Measurements from ENCODE around the gene FOXL2NB.

The FOXL2NB gene

DNA sequence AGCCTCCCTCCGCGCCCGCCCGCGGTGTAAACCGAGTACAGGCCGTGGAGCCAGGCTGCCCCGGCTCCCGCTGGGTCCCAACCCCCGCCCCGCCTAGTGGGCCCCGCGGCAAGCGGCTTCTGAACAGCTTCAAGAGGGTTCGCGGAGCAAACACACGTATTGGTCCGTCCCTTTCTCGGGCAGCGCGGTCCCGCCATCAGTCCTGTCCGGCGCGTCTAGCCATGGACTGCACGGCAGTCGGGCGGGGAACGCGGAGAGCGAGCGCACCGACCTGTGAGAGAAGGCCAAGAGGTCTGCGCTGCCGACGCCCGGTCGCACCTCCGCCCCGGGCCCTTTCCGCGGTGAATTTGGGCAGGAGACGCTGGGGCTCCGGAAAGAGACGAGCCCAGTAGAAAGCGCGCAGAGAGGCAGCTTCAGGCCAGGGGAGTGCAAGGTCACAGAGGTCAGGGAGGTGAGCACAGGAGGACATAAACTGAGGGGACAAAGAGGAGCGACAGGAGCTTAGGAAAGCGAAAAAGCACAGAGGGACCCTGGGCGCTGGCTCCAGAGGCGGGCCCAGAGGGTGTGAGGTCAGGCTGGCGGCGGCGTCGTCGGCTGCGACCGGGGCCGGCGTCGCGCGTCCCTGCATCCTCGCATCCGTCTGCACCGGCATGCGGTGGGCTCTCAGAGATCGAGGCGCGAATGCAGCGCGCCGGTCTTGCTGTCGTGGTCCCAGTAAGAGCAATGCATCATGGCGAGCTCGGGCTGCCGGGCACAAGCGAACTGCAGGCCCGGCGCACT is 1.9 kb upstream of the FOXL2NB start:
- DNase-seq (ENCODE audit: low read depth in 2 of 2) = no peak

DNA sequence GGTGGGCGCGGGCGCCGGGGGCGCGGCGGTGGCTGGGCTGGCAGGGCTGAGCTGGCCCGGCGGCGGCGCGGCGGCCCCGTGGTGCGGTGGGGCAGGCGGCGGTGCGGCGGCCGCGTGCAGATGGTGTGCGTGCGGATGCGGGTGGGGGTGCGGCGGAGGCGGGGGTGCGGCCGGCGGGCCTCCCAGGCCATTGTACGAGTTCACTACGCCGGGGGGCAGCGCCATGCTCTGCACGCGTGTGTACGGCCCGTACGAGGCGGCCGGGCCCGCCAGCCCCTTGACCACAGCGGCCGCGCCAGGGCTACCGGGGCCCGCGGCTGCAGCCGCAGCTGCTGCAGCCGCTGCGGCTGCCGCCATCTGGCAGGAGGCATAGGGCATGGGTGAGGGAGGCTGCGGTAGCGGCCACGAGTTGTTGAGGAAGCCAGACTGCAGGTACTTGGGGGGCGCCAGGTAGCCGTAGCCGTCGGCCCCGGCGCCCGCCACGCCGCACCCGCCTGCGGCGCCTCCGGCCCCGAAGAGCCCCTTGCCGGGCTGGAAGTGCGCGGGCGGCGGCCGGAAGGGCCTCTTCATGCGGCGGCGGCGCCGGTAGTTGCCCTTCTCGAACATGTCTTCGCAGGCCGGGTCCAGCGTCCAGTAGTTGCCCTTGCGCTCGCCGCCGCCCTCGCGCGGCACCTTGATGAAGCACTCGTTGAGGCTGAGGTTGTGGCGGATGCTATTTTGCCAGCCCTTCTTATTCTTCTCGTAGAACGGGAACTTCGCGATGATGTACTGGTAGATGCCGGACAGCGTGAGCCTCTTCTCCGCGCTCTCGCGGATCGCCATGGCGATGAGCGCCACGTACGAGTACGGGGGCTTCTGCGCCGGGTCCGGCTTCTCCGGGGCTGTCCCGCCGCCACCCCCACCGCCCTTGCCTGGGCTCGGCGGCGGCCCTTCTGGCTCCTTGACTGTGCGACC is 1.0 kb upstream of the FOXL2NB start:
- no peak for DNase-seq (ENCODE audit: low read depth in 2 of 2)

DNA sequence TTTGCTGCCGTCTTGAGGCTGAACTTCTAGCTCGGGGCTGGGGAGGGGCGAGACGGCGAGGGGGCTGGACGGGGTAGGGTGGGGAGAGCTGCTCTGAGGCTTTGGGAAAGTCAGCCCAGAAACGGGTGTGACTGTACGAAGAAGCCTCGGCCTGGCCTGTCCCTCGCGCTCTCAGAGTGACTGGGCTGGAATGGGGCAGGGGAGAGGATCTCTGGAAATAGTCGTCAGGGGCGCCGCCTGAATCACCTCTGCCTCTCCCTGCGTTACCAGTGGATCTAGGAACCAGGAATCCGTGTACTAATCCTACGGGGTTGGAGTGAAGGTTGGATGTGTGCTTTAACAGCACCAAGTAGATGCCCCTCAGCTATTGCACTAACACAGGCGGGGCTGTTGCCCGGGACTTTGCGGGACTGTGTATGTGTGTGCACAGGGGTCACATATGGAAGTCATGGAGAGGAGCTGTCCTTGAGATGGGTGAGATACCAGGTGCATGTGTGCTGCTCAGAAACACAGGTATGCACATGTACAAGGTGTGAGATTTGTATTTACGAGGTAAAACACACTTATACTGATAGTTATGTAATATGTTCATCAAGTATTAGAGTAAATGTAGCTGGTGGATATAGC is 591 bp downstream of the FOXL2NB start:
- DNase-seq (ENCODE audit: low read depth in 2 of 2) = no peak

DNA sequence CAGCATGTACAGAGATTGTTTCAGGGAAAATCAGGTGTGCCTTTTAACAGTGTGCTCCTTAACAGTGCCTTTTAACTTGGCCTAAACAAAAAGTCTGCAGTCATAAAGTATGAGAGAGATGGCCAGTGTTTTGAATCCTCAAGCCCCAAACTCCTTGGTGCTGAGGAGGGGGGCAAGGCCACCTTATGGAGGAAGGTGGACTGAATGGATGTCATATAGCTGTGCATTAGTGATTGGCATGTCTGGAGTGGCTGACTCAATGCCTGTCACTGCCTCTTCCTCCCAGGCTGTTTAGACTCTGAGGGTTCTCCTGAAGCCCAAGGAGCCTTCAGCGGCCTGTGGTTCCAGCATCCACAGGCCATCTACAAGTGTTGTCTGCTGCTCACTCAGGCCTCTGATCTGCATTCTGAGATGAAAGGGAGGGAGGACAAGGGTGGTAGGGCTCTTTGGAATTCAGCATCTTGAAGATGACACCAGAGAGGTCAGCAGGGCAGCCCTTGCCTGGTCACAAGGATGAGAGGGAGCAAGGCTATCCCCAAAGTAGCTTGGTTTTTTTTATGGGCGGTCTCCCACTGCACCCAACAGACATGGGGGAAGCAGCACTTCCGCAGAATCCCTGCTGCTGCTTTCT is 1.5 kb downstream of the FOXL2NB start:
- no peak for DNase-seq (ENCODE audit: low read depth in 2 of 2)

DNA sequence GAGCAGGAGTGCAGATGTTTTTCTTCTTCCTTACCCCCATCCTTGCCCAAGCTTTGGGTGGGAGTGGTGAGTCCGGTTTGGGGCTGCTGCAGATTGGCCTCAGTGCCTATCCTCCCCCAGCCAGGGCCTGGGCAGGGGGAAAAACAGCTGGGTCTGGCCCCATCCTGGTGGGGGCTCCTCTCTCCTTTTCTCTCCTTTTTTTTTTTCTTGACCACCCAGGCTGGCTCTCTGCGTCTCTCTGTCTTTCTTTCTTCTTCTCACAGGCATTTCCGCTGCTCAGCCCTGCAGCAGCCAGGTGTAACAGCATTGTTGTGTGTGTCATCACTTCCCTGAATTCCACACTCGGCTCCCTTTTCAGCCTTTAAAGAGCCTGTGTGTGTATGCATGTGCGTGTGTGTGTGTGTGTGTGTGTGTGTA is 2.0 kb downstream of the FOXL2NB start:
- no peak for DNase-seq (ENCODE audit: low read depth in 2 of 2)

DNA sequence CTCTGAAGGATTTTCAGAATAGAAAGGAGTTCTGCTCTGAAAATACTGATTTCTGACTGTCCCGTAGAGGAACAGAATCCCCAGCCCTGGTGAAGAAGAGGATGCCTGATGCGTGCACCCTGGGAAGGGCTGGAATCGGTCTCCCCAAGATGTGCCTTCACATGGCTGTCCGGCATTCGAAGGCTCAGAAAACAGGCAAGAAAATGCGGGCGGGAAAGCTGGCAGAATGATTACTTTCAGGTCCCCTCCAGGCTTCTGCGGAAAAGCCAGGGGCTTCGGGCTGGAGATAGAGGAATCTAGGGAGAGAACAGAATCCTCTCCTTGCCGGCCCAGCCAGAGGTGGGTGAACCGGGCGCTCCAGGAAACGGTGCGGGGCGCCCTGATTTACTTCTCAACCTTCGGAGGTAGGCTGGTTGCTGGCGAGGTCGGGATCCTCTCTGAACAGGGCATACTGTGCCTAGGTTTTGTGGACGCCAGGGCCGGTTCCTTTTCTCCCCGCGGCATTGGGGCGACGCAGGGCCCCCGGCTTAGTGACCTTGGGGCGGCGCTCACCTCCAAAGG is 2.5 kb downstream of the FOXL2NB start:
- no peak for DNase-seq (ENCODE audit: low read depth in 2 of 2)

DNA sequence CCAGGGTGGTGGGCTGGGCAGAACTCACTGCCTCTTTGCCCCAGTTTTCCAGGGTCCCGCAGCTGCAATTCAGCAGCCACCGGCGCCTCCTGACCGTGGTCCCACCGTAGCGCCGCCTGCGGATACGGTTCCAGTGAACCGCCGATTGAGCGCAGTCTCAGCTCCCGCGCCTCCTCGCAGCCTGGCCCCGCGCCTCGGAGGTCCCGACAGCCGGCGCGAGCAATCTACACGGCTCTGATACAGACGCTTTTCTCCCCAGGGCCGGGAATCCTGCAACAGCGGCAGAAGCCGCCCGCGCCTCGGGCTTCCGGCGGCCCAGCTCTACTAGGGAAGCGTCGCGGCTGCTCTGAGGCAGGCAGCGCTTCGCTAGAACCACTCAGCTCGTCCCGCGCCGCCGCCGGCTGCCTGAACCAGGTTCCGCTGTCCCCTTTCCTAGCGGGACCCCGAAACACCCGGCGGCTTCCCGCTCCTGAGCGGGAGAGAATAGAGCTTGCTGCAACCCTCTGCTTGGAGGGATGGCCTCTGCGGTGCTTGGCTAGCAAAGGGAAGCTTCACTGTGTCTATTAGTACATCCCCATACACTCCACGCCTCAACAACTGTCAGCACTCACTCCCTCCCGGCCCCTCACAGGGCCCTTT is 3.1 kb downstream of the FOXL2NB start:
- no peak for DNase-seq (ENCODE audit: low read depth in 2 of 2)

DNA sequence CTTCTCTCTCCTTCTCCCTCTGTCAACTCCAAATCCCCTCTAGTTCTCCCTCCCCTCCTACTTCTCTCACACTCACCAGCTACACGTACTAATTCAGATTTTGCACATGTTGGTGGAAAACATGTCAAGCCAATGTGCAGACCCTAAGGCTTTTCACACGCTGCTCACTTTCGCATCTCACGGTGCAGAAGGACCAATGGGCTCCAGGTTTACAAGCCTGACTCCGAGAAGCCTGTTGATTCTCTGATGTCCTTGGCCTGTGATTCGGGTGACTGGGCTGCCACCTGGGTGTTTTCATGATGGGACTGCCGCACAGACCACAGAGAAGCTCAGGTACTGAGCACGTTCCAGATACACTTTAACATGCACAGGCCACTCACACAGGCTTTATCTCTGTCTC is 3.7 kb downstream of the FOXL2NB start:
- DNase-seq (ENCODE audit: low read depth in 2 of 2) = no peak

DNA sequence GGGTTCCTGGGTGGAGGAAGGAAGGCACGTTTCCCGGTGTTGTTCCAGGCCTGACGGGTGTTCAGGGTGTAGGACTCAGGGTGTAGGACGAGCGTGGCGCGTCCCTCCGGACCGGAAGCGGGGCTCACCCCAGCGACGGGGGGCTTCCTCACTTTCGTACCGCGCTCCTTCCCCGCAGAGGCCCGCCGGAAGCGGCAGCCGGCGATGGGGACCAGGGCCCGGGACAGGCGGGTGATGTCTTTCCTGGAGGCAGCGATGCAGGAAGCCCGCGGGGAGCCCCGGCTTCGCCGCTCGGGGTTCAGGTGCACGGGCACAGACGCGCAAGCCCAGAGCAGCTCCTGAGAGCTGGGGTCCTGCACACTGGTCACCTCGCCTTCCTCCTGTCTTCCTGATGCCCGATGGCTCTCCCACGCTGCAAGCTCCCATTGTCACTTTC is 13.4 kb downstream of the FOXL2NB start:
- DNase-seq (ENCODE audit: low read depth in 2 of 2) = no peak

DNA sequence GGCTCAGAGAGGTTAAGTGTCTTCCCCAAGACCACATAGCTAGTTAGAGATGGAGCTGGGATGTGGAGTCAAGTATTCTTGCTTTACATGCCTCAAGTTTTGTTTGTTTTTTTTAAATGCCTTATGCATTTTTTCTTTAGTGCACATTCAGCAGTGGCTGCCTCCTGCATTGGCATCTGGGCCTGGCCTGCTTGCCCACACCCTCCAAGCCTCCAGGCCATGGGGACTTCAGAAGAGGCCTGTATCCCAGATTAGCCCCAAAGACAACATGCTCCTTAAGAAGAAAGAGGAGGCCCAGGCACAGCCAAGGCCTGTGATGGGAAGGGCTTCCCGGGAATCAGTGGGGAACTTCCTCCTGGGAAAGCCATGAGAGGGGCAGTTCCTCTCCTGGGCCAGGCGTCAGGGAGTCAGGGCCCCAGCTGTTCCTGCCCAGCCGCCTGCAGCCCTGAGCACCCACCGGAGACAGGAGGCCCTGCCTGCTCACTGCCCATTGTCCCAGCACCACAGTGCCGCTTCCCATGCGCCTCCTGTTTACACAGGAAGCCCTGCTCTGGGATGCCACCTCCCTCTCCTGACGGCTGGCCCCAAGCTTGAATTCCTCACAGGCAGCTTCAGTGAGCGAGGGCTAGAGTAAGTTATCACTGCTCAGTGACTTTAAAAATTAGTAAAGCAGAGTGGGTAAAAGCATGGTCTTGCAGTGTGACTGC is 16.0 kb downstream of the FOXL2NB start:
- DNase-seq (ENCODE audit: low read depth in 2 of 2) = no peak

DNA sequence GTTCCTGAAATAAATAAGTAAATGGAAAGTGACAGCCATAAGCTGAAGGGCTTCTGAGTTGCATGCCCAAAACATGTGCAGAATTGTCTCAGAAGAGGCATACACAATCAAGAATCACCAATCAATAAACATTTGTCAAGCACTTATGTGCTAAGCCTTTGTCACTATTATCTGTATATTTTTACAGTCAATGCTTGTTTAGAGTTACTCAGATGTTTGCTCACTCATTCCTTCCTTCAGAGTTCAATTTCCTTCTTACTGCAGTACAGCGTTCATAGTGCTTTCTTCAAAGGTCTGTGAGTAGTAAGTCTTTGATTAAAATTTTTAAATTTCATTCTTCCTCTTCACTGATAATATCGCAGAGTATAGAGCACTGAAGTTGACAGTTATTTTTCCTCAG is 17.2 kb downstream of the FOXL2NB start:
- no peak for DNase-seq (ENCODE audit: low read depth in 2 of 2)

DNA sequence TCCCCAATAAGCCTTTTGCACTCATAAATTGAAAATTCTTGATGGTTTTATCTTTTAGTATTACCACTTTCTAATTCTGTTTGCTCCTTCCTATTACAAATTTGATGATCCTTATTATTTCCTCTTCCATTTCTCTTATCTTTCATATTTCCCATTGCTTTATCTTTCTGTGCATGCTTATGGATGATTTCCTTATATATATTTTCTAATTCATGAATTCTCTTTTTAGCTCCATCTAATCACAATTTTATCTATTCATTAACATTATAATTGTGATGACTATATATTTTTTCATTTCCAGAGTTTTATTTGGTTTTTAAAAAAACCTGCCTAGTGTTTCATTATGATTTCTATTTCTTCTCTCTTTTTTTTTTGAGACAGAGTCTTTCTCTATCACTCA is 17.9 kb downstream of the FOXL2NB start:
- no peak for DNase-seq (ENCODE audit: low read depth in 2 of 2)

DNA sequence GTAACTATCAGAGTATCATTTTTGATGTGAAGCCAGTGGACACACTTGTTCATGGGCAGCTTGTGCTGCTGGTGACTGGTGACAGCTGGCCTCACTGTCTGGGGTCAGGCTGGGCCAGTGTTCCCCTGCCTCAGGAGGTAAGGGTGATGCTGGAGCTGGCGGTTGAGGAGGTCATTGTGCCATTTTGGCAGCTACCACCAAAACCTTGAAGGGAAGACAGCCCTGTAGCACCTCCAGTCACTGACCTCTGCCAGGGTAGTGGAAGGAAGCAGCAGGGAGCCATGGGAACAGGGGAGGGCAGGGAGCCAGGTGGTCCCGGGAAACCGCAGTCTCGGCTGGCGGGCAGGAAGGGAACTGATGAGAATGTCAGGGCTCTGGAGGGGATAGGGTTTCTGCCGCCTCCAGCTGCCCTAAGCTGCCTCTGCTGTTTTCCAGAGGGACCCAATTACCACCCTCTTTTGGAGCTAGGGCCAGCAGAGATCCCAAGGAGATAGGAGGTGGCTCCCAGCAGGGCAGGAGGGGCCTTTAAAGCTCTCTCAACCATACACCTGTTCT is 24.8 kb downstream of the FOXL2NB start:
- DNase-seq (ENCODE audit: low read depth in 2 of 2) = no peak

DNA sequence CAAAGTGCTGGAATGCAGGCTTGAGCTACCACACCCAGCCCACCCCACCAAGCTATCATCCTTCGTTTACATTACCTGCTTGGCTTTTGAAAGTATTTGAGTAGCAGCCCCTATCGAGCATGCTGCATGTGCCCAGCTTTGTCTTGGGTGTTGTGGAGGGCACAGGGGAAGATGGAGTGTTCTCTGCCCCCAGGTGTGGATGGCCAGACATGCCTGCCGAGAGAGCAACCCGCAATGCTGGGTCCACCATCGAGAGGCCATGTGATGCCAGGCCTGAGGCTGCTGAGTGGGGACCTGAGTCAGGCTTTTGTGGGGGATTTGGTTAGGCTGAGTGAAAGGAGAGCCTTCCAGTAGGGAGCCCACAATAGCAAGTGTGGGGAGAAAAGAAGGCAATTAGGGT is 25.9 kb downstream of the FOXL2NB start:
- no peak for DNase-seq (ENCODE audit: low read depth in 2 of 2)

DNA sequence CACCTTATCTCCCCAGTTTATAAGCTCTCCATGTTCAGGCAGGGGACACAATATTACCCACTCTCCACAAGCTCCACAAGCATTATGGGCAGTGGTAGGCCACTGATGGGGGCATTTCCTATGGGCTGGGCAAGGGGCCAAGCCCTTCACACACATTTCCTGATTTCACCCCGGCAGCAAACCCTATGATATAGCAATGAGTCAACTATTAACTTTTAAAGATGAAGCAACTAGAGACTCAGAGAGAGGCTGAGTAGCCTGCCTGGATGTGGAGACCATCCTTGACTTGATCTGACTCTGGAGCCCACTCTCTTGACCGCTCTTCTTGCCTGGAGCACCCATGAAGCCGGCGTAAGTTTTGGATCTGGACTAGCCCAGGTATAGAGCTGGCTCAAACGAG is 27.4 kb downstream of the FOXL2NB start:
- no peak for DNase-seq (ENCODE audit: low read depth in 2 of 2)

DNA sequence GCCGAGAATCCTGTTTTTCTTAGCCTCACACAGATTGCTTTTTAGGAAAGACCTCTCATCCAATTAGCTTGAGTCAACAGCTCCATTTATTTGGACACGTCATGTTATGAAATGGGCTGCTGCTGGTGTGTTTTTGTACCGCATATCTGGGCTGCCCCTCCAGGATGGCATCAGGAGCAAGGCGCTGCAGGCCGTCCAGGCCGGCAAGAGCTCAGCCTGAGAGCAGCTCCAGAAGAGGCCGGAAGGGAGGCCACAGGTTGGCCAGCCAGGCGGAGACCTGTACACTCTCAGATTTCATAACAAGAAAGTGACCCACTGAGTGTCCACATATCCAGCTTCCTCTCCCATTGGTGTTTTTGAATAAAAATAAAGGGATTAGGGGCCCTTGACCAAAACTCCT is 28.3 kb downstream of the FOXL2NB start:
- DNase-seq (ENCODE audit: low read depth in 2 of 2) = no peak

DNA sequence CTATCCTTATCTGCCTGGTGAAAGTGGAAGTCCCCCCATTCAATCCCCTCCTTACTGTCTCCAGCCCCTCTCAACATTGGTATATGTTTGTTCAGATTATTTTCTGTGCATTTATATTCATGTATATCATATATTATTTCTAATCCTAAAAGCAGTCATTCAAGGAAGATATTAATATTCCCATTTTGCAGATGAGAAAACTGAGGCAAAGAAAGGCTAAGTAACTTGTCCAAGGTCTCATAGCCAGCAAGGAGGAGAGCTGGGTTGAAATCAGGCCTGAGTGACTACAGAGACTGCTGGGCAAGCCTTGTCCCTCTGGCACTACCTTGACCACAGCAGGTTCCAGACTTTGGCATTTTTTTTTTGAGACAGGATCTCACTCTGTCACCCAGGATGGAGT is 29.0 kb downstream of the FOXL2NB start:
- DNase-seq (ENCODE audit: low read depth in 2 of 2) = no peak

DNA sequence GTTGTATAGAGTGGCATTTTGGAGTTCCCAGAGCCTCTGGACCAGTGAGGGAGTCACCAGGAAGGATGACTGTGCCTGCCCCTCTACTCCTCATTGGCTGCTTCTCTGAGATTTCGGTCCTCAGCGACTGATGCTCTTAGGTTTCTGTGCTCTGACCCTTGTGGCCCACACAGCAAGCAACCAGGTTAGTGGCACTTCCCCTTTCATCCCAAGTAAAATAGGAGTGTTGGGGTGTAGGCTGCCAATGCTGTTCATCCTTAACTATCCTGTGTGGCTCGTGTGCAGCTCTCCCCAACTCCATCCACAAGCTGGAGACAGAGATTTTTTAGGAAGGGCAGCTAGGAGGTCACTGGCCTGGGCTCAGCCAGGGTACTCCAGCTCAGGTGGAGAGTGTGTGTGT is 37.8 kb downstream of the FOXL2NB start:
- no peak for DNase-seq (ENCODE audit: low read depth in 2 of 2)

DNA sequence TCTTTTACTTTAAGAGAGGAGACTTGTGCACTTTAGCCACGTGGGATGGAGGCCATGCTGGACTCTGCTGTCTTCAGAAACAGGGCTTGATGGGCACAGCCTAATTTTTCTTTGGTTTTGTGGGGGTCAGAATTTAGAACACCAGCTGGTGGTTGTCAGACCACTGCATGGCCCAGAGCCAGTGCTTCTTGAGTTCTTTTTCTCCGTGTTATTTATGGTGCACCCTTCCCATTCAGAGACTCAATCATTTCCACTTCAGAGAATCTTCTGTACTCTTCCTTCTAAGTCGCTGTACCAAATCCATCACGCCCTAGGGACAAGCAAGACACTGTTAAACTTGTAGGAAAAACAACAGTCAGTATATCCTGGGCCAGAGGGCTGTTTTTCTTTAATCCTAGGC is 38.9 kb downstream of the FOXL2NB start:
- DNase-seq (ENCODE audit: low read depth in 2 of 2) = no peak

DNA sequence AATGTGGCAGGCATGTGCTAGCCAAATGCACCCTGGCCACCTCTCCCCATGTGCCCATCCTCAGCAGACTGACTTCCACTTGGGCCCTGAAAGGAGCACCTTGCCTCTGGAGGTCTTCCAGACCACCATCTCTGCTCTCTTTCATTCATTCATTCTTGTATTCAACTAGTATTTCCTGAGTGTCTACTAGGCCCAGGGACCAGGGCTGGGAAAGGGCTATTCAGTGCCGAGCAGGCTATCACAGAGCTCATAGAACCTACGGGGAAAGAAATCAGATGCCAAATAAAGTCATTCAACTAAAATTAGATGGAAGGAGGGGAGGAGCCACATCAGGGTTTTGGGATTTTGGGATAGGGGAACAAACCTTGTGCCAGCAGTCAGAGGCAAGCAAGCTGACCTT is 40.2 kb downstream of the FOXL2NB start:
- DNase-seq (ENCODE audit: low read depth in 2 of 2) = no peak

Data from fibroblast of skin of left biceps (primary cell).